ENCODE data around the gene SNAPIN. TPM values are rescaled to one million over a fixed set of nuclear protein-coding genes. Genes with fewer than 3 reads are reported as not detected.

Gene SNAPIN
- total RNA-seq, 1 experiment from 2014 or later: 29.0 TPM

DNA sequence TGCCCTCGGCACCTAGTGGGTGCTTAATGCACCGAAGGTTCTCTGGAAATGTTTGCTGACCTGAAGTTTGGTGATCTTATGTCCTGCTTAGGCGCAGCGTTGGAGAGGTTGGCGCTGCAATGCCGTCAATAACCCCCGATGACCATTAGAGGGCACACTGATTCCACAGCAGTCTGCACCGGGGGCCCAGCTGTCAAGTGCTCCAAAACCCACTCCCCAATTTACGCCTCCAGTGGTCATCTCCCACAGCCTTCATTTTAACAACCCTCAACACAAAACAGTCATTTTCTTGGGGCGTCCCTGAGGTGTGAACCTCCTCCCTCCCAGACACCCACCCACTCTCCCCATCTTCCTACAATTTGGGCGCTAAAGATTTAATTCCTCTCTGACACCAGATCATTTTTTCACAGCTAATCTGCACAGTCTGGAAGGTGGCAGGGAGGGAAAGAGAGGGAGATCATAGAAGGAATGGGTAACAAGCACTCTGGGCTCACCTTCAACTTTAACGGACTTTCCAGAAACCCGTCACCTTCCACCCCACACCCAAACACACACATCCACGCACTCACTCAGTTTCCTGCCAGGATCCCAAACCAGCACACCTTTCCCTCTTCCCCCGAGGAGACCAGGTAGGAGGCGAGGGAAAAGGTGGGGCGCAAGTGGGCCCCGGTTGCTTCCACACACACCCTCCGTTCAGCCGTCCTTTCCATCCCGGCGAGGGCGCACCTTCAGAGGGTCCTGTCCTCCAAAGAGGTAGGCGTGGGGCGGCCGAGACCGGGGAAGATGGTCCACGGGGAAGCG lies 19.4 kb downstream of the SNAPIN start:
- H3K14ac ChIP-seq (ENCODE audit: insufficient read depth, low read length): no peak overlapping the region
- H4K8ac ChIP-seq (replicated peaks; ENCODE audit: insufficient read length, low read depth, low read length): no peak overlapping the region
- no peak overlapping the region for H2BK120ac ChIP-seq (ENCODE audit: low read depth, low read length, poor library complexity, severe bottlenecking)
- H3K23ac ChIP-seq (ENCODE audit: insufficient read length, low read depth, low read length): no peak overlapping the region
- H4K5ac ChIP-seq (ENCODE audit: insufficient read length, low read depth, low read length): no peak overlapping the region
- H3K23me2 ChIP-seq (ENCODE audit: insufficient read length, low read depth, low read length, poor library complexity, severe bottlenecking): peaks cover 26% of the 10 kb centered on the region
- H3K9me3 ChIP-seq (ENCODE audit: control insufficient read depth, low read depth, low read length): no peaks in the 10 kb centered on the region
- Mint-ChIP-seq H3K4me3 (peak overlapping the region; percentile 74 to 86), H3K27me3 (ENCODE audit: low read depth) (peaks cover 44% of the 10 kb centered on the region), H3K9me3 (no peaks in the 10 kb centered on the region), H3K4me1 (peaks cover 21 to 24% of the 10 kb centered on the region in 2 experiments), H3K36me3 (ENCODE audit: insufficient read depth in 1 of 3, low read depth in 3 of 3) (peaks cover 0 to 10% (median 4%) of the 10 kb centered on the region in 3 experiments; a peak in 2 of 7 replicates), H3K27ac (peak overlapping the region in 1 of 3 experiments; percentile 9; a peak in 1 of 7 replicates)
- no peaks in the 10 kb centered on the region for H3K79me1 ChIP-seq (ENCODE audit: insufficient read depth, low read depth, low read length, poor library complexity, severe bottlenecking)
- H3K4me2 ChIP-seq (ENCODE audit: insufficient read depth, insufficient read length, low read length): peak overlapping the region; percentile 65
- no peaks in the 10 kb centered on the region for H4K20me1 ChIP-seq (ENCODE audit: control insufficient read depth, insufficient read depth, insufficient read length)
- no peak overlapping the region for H4K91ac ChIP-seq (ENCODE audit: insufficient read length, low read depth, low read length)
- H2AFZ ChIP-seq (ENCODE audit: low read length): no peak overlapping the region
- peaks cover 3% of the 10 kb centered on the region; the same call in 1 of the 2 replicates for H3K27me3 ChIP-seq (ENCODE audit: insufficient read depth, low read length)
- H3K56ac ChIP-seq (ENCODE audit: insufficient read length, low read depth, low read length): no peak overlapping the region
- no peak overlapping the region for H3K18ac ChIP-seq (ENCODE audit: insufficient read length, low read depth, low read length)
- H3K79me2 ChIP-seq (ENCODE audit: insufficient read depth, low read length): no peaks in the 10 kb centered on the region
- no peak overlapping the region for H2AK5ac ChIP-seq (ENCODE audit: insufficient read length, low read length)
- no CpG with 5 or more reads among the region's 29 CpGs for WGBS (ENCODE audit: extremely low coverage, insufficient read length, low lambda C conversion rate)
- H2BK12ac ChIP-seq (ENCODE audit: insufficient read length, low read depth, low read length): no peak overlapping the region
- TF ChIP-seq, protein P1, sequence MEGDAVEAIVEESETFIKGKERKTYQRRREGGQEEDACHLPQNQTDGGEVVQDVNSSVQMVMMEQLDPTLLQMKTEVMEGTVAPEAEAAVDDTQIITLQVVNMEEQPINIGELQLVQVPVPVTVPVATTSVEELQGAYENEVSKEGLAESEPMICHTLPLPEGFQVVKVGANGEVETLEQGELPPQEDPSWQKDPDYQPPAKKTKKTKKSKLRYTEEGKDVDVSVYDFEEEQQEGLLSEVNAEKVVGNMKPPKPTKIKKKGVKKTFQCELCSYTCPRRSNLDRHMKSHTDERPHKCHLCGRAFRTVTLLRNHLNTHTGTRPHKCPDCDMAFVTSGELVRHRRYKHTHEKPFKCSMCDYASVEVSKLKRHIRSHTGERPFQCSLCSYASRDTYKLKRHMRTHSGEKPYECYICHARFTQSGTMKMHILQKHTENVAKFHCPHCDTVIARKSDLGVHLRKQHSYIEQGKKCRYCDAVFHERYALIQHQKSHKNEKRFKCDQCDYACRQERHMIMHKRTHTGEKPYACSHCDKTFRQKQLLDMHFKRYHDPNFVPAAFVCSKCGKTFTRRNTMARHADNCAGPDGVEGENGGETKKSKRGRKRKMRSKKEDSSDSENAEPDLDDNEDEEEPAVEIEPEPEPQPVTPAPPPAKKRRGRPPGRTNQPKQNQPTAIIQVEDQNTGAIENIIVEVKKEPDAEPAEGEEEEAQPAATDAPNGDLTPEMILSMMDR (conservative IDR thresholded peaks at IDR 0.05): peak; percentile 95
- no peak overlapping the region for H3K4ac ChIP-seq (ENCODE audit: low read depth, low read length)
- H3K4me1 ChIP-seq (ENCODE audit: insufficient read depth, low read length): no peaks in the 10 kb centered on the region
- no peak overlapping the region for H2BK5ac ChIP-seq (ENCODE audit: insufficient read length, low read length)
- H3K27ac ChIP-seq (ENCODE audit: insufficient read length, low read depth, low read length): no peak overlapping the region
- DNase-seq: peak; percentile 77
- no peak overlapping the region for H3T11ph ChIP-seq (ENCODE audit: low read length)
- no peak overlapping the region for H3K9ac ChIP-seq (ENCODE audit: extremely low read depth, insufficient read length, low read length)
- no peak overlapping the region for H2BK15ac ChIP-seq (ENCODE audit: low read depth, low read length)
- no peak overlapping the region for H2BK20ac ChIP-seq (ENCODE audit: low read depth, low read length, poor library complexity, severe bottlenecking)

Measured in H9 (cell line).